Measurements from ENCODE around the gene GNAT1. TPM values are rescaled to one million over a fixed set of nuclear protein-coding genes. Genes with fewer than 3 reads are reported as not detected.

GNAT1 gene
- total RNA-seq, 4 donors from 2014 or later: not detected

DNA sequence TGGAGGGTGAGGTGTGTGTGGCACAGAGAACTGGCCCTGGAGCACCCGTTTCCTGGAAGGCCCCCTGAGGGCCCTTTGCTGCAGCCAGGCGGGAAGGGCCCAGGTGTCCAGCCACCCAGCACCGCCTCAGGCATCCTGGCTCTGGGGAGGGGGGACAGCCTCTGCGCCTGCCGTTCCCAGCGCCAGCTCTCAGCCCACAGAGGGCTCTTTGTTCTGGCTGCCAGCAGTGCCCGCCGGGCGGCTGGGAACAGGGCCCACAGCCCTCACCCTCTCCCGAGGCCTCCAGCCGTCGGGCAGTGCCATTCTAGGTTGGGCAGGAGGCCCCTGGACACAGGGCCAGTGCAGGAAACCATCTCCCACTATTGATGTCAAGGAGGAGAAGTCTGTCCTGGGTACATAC lies 22.0 kb downstream of the GNAT1 start:
- no peak overlapping the region for H3K4me3 ChIP-seq (replicated peaks in 1 of 3)
- no peak for DNase-seq
- intact Hi-C loops (cut with DNase I): no loop called here
- no peaks in the 10 kb centered on the region for H3K4me1 ChIP-seq
- no peak overlapping the region for H3K27ac ChIP-seq
- no peaks in the 10 kb centered on the region for H3K36me3 ChIP-seq
- 75% methylated on average over 2 of the region's 12 CpGs; no CpG with 5 or more reads in 1 of the 2 donors for WGBS, 2 donors
- TF ChIP-seq POLR2A (IDR thresholded peaks at IDR 0.05): no peak
- TF ChIP-seq, protein P1, sequence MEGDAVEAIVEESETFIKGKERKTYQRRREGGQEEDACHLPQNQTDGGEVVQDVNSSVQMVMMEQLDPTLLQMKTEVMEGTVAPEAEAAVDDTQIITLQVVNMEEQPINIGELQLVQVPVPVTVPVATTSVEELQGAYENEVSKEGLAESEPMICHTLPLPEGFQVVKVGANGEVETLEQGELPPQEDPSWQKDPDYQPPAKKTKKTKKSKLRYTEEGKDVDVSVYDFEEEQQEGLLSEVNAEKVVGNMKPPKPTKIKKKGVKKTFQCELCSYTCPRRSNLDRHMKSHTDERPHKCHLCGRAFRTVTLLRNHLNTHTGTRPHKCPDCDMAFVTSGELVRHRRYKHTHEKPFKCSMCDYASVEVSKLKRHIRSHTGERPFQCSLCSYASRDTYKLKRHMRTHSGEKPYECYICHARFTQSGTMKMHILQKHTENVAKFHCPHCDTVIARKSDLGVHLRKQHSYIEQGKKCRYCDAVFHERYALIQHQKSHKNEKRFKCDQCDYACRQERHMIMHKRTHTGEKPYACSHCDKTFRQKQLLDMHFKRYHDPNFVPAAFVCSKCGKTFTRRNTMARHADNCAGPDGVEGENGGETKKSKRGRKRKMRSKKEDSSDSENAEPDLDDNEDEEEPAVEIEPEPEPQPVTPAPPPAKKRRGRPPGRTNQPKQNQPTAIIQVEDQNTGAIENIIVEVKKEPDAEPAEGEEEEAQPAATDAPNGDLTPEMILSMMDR (IDR thresholded peaks at IDR 0.05): no peak
- H3K27me3 ChIP-seq: no peaks in the 10 kb centered on the region
- no peaks in the 10 kb centered on the region for H3K9me3 ChIP-seq

DNA sequence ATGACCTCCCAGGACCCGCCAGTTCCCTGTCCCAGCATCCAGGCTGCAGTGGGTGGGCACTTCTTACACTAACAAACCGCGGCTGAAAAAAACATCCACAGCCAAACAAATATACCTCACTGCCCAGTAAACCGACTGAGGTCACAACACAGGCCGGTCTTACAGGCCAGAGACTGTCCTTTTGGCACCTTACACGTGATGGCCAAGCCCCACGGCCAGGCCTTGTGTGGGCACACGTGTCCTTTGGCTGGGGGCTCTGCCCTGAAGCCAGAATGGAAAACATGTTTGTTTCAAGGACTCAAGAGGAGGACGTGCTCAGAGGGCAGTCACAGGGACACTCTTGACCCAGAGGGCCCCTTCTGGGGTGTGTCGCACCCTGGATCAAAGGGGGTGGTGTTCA lies 23.4 kb downstream of the GNAT1 start:
- no peaks in the 10 kb centered on the region for H3K4me1 ChIP-seq
- no peaks in the 10 kb centered on the region for H3K27me3 ChIP-seq
- DNase-seq: no peak
- H3K36me3 ChIP-seq: no peaks in the 10 kb centered on the region
- no peak overlapping the region for H3K27ac ChIP-seq
- intact Hi-C loops (cut with DNase I): no loop called here
- H3K4me3 ChIP-seq (replicated peaks in 1 of 3): no peak overlapping the region
- 77 to 83% methylated on average over 10 of the region's 10 CpGs for WGBS, 2 donors
- TF ChIP-seq, protein P1 (IDR thresholded peaks at IDR 0.05): no peak
- H3K9me3 ChIP-seq: no peaks in the 10 kb centered on the region

DNA sequence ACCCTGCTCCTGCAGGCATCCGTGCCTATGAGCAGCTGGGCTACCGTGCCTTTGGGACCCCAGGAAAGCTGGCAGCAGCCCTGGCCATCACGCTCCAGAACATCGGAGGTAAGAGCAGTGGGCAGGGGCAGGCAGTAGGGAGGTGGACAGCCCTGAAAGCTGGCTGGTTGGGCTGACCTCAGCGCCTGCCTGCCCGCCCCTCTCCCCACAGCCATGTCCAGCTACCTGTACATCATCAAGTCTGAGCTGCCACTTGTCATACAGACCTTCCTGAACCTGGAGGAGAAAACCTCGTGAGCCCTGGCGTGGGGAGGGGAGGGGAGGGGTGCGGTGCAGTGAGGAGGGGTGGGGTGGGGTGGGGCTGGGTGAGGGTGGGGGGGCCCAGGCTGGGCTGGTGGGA lies 24.1 kb downstream of the GNAT1 start:
- H3K27ac ChIP-seq: no peak overlapping the region
- WGBS, 2 donors: 75 to 76% methylated on average over 5 of the region's 9 CpGs
- intact Hi-C loops (cut with DNase I): no loop called here

DNA sequence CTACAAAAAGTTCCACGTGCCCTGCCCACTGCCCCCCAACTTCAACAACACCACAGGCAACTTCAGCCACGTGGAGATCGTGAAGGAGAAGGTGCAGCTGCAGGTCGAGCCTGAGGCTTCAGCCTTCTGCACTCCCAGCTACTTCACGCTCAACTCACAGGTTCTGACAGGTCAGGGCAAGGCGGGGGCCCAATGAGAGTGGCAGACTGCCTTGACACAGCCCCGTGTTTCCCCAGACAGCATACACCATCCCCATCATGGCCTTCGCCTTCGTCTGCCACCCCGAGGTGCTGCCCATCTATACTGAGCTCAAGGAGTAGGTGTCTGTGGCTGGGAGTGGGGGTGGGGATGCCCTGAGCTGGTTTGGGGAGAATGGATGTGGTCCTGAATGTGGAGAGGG lies 26.3 kb downstream of the GNAT1 start:
- Histone ChIP-seq H3K27me3 (no peaks in the 10 kb centered on the region), H3K27ac (no peak overlapping the region), H3K4me3 (replicated peaks in 1 of 3) (no peak overlapping the region), H3K9me3 (no peaks in the 10 kb centered on the region), H3K36me3 (no peaks in the 10 kb centered on the region), H3K4me1 (peaks cover 0 to 5% of the 10 kb centered on the region in 2 donors)
- no peak for DNase-seq
- TF ChIP-seq, protein P1 (IDR thresholded peaks at IDR 0.05): no peak
- intact Hi-C loops (cut with DNase I): no loop called here
- WGBS, 2 donors: 80 to 85% methylated on average over 10 of the region's 10 CpGs

More for the DNA sequence above, 24.1 kb downstream of the GNAT1 start:
- H3K4me3 ChIP-seq (replicated peaks in 1 of 3): no peak overlapping the region
- no peaks in the 10 kb centered on the region for H3K27me3 ChIP-seq
- H3K4me1 ChIP-seq: no peaks in the 10 kb centered on the region
- no peak for DNase-seq
- TF ChIP-seq, protein P1 (IDR thresholded peaks at IDR 0.05): no peak
- TF ChIP-seq POLR2A (IDR thresholded peaks at IDR 0.05): no peak
- H3K9me3 ChIP-seq: no peaks in the 10 kb centered on the region
- no peaks in the 10 kb centered on the region for H3K36me3 ChIP-seq

DNA sequence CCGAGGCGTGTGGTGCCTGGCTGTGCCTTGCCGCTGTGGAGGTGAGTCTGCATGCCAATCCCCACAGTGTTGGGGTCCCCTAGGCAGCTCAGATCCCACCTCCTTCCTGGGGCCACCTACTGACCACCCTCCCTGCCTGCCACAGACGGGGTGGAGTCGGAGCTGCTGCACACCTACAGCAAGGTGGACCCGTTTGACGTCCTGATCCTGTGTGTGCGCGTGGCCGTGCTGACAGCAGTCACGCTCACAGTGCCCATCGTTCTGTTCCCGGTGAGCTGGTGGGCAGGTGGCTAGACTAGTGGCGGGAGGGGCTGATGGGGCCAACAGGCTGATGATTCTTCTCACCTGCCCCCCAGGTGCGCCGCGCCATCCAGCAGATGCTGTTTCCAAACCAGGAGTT lies 27.0 kb downstream of the GNAT1 start:
- H3K4me3 ChIP-seq (replicated peaks in 1 of 3): no peak overlapping the region
- no peaks in the 10 kb centered on the region for H3K9me3 ChIP-seq
- no peak for TF ChIP-seq POLR2A (IDR thresholded peaks at IDR 0.05)
- TF ChIP-seq, protein P1 (IDR thresholded peaks at IDR 0.05): no peak
- 77 to 94% methylated on average over 4 to 17 of the region's 17 CpGs for WGBS, 2 donors
- no peak overlapping the region for H3K27ac ChIP-seq
- H3K36me3 ChIP-seq: no peaks in the 10 kb centered on the region
- no peak for DNase-seq
- no peaks in the 10 kb centered on the region for H3K27me3 ChIP-seq
- intact Hi-C loops (cut with DNase I): no loop called here
- peaks cover 0 to 5% of the 10 kb centered on the region in 2 donors for H3K4me1 ChIP-seq

Measured in thyroid gland (tissue), 4 donors.